Bronchial epithelial cell (primary cell): ENCODE measurements around the gene CREB5. TPM values are rescaled to one million over a fixed set of nuclear protein-coding genes. Genes with fewer than 3 reads are reported as not detected.

ENCODE experiments used
- DNase-seq: peaks from one replicate; pipeline ENCODE4 v3.0.0-alpha.2; 2010; ENCODE audit warnings: low read depth
- FAIRE-seq: peaks from 2 replicates; lab custom pipeline; 2011; peaks lifted over from hg19 to GRCh38; lab: Jason Lieb, UNC
- H3K27me3 ChIP-seq: 2 replicates; pipeline ENCODE4 v1.5.1; 2011; ENCODE audit warnings: low read length; ENCODE audit not compliant: control insufficient read depth, insufficient read depth
- H3K36me3 ChIP-seq: 2 replicates; pipeline ENCODE4 v1.5.1; 2011; ENCODE audit warnings: low read length; ENCODE audit not compliant: control insufficient read depth, insufficient read depth
- H3K4me3 ChIP-seq: 2 replicates; pipeline ENCODE4 v1.5.1; 2011; ENCODE audit warnings: mild to moderate bottlenecking, low read depth, low read length, control low read depth
- CTCF ChIP-seq: IDR thresholded peaks from 2 replicates; pipeline ENCODE4 v1.5.1; 2011; ENCODE audit warnings: mild to moderate bottlenecking, moderate library complexity, low read length, control low read depth, inconsistent platforms; ENCODE audit not compliant: insufficient read depth, severe bottlenecking
- total RNA-seq: library from RNA; depleted of rRNA; stranded (reverse); fragments of >200 nt; gene quantifications from 2 replicates; pipeline ENCODE4 v1.2.1, GENCODE V29; 2014

The CREB5 gene
- total RNA-seq, 1 donor from 2014 or later: 2.1 TPM

GRCh38 chr7:28413011-28413410 is 693 bp downstream of the CREB5 start:
- no peaks in the 10 kb centered on the region for H3K36me3 ChIP-seq
- FAIRE-seq (no peak), DNase-seq (no peak)
- TF ChIP-seq CTCF: no peak
- H3K27me3 ChIP-seq: no peaks in the 10 kb centered on the region
- H3K4me3 ChIP-seq: no peak overlapping the region

DNA sequence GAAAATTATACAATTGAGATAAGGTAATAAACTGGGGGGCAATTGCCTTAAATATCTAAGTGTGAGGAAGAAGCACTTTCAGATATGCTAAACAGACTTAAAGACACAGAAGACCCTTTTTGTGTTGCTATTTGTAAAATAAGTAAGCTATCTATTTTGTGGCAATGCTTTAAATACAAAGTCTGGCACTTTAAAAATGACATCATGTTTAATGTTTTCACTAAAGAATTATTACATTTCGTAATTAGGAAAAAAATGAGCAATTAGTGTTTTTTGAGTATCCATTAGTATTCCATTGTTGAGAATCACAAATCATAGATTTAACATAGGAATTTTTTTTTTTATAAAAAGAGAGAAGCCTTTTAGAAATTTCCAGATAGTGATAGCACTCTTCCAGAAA is 2.1 kb downstream of the CREB5 start:
- no peak for TF ChIP-seq CTCF
- DNase-seq (no peak), FAIRE-seq (no peak)
- Histone ChIP-seq H3K4me3 (no peak overlapping the region), H3K36me3 (no peaks in the 10 kb centered on the region), H3K27me3 (no peaks in the 10 kb centered on the region)

- H3K4me3 ChIP-seq: no peak overlapping the region
- H3K27me3 ChIP-seq: no peaks in the 10 kb centered on the region
- TF ChIP-seq CTCF: no peak
- FAIRE-seq (no peak), DNase-seq (no peak)
- H3K36me3 ChIP-seq: no peaks in the 10 kb centered on the region
These were observed 5.1 kb downstream of the CREB5 start for GRCh38 chr7:28417321-28417940.

- H3K4me3 ChIP-seq: no peak overlapping the region
- no peaks in the 10 kb centered on the region for H3K27me3 ChIP-seq
- no peak for TF ChIP-seq CTCF
- FAIRE-seq (no peak), DNase-seq (no peak)
- H3K36me3 ChIP-seq: no peaks in the 10 kb centered on the region
These were observed 6.0 kb downstream of the CREB5 start for GRCh38 chr7:28418311-28418710.

DNA sequence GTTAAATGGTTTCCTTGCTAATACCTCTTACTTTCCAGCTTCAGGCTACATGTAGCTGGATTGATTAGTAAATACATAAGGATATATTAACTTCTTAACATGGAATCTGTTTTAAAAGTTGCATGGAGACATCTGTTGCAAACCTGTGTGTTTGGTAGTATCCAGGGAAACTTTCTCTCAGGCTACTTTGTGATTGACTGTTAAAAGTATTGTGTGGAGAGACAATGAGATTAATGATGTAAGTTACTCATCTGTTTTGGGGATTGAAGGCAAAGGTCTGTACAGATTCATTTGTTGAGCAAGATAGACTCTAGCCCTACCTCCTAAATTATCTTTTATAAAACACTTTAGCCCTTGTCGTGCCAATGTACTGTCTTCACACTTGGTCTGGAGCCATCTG is 6.6 kb downstream of the CREB5 start:
- FAIRE-seq (no peak), DNase-seq (no peak)
- TF ChIP-seq CTCF: no peak

GRCh38 chr7:28419716-28420115 is 7.4 kb downstream of the CREB5 start:
- FAIRE-seq (peak; percentile 36), DNase-seq (peak; percentile 92)
- no peak for TF ChIP-seq CTCF
- Histone ChIP-seq H3K27me3 (no peaks in the 10 kb centered on the region), H3K4me3 (no peak overlapping the region), H3K36me3 (no peaks in the 10 kb centered on the region)

More for the DNA sequence above, 6.6 kb downstream of the CREB5 start:
- Histone ChIP-seq H3K36me3 (no peaks in the 10 kb centered on the region), H3K4me3 (no peak overlapping the region), H3K27me3 (no peaks in the 10 kb centered on the region)
